Measurements from ENCODE around the gene NAXE.

The NAXE gene

DNA sequence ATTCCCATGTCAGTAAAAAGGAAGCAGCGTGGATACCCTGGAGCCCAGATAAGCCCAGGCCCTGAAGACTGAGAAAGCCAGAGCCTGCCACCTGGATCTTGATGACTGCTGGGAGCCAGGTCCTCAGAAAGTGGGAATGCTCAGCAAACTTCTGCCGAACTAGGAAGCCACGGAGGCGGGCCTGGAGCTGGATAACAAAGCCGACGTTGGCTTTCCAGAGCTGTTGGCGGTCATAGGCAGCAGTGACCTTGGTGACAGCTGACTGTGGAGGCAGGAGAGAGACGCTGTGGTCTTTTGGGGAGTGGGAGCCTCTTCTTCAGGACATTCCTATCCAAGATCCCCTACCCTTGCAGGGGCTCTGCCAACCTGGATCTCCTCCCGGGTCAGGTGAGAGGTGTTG lies 43.6 kb upstream of the NAXE start:
- H3K27ac ChIP-seq = no peak overlapping the region
- peaks cover 78% of the 10 kb centered on the region for H3K36me3 ChIP-seq
- TF ChIP-seq, protein P1, sequence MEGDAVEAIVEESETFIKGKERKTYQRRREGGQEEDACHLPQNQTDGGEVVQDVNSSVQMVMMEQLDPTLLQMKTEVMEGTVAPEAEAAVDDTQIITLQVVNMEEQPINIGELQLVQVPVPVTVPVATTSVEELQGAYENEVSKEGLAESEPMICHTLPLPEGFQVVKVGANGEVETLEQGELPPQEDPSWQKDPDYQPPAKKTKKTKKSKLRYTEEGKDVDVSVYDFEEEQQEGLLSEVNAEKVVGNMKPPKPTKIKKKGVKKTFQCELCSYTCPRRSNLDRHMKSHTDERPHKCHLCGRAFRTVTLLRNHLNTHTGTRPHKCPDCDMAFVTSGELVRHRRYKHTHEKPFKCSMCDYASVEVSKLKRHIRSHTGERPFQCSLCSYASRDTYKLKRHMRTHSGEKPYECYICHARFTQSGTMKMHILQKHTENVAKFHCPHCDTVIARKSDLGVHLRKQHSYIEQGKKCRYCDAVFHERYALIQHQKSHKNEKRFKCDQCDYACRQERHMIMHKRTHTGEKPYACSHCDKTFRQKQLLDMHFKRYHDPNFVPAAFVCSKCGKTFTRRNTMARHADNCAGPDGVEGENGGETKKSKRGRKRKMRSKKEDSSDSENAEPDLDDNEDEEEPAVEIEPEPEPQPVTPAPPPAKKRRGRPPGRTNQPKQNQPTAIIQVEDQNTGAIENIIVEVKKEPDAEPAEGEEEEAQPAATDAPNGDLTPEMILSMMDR (IDR thresholded peaks at IDR 0.05; ENCODE audit: low read depth, low read length) = no peak
- no peaks in the 10 kb centered on the region for H3K9me3 ChIP-seq (ENCODE audit: severe bottlenecking)
- no peak for DNase-seq
- no peaks in the 10 kb centered on the region for H3K27me3 ChIP-seq (ENCODE audit: insufficient read depth, low read depth, severe bottlenecking)
- no peak overlapping the region for H3K4me3 ChIP-seq (ENCODE audit: low read depth, low read length)

DNA sequence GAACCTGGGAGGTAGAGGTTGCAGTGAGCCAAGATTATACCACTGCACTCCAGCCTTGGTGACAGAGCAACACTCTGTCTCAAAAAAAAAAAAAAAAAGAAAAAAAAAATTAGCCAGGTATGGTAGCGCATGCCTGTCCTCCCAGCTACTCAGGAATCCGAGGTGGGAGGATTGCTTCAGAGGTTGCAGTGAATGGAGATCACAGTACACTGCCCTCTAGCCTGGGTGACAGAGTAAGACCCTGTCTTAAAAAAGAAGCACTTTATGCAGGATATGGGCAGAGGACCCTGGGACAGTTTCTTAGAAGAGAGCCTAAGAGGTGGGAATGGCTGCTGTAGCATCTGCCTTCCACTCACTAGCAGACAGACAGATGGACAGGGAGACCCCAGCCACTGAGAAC lies 42.2 kb upstream of the NAXE start:
- H3K27me3 ChIP-seq (ENCODE audit: insufficient read depth, low read depth, severe bottlenecking) = no peaks in the 10 kb centered on the region
- TF ChIP-seq, protein P1 (IDR thresholded peaks at IDR 0.05; ENCODE audit: low read depth, low read length) = peak; percentile 45; the same call in 1 of the 2 replicates
- no peak overlapping the region for H3K4me3 ChIP-seq (ENCODE audit: low read depth, low read length)
- DNase-seq = no peak
- H3K27ac ChIP-seq = no peak overlapping the region
- H3K9me3 ChIP-seq (ENCODE audit: severe bottlenecking) = no peaks in the 10 kb centered on the region
- peaks cover 74% of the 10 kb centered on the region for H3K36me3 ChIP-seq

DNA sequence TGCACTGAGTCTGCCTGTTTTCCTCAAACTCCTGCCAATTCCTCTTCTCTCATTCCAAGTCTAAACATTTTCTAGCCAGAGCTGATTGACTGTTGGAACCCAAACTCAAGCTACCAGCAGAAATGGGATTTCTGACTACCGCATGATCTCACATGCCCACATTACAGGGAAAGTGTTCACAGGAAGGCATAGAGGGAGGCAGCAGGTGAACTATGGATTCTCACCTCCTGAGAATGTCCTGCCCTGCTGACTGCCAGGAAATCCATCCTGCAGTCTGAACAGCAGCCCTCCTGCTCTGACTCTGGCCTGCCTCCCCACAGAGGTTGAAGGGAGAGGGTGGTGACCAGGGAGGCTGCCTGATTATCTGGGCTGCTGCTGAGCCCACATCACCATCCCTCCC lies 41.7 kb upstream of the NAXE start:
- peaks cover 77% of the 10 kb centered on the region for H3K36me3 ChIP-seq
- H3K4me3 ChIP-seq (ENCODE audit: low read depth, low read length) = no peak overlapping the region
- no peak overlapping the region for H3K27ac ChIP-seq
- H3K27me3 ChIP-seq (ENCODE audit: insufficient read depth, low read depth, severe bottlenecking) = no peaks in the 10 kb centered on the region
- no peak for DNase-seq
- H3K9me3 ChIP-seq (ENCODE audit: severe bottlenecking) = no peaks in the 10 kb centered on the region
- TF ChIP-seq, protein P1 (IDR thresholded peaks at IDR 0.05; ENCODE audit: low read depth, low read length) = no peak

DNA sequence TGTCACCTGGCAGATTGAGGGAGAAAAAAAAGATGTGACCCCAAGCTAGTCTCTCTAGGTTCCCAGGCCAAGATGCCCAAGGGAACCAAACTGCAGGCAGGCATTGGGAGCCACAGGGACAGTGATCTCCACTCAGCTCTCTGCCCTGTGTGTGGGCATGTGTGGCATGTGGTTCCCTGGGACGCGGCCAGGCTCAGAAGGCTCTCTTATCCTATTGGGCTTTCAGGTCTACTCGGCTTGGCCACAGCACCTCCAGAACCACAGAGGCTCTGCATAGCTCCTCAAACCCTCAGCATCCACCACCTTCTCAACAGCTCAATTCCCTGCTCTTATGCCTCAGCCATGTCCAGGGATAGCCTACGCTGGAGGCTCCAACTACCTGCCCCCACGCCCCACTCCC lies 41.2 kb upstream of the NAXE start:
- Histone ChIP-seq H3K36me3 (peaks cover 80% of the 10 kb centered on the region), H3K27ac (no peak overlapping the region), H3K9me3 (ENCODE audit: severe bottlenecking) (no peaks in the 10 kb centered on the region), H3K4me3 (ENCODE audit: low read depth, low read length) (no peak overlapping the region), H3K27me3 (ENCODE audit: insufficient read depth, low read depth, severe bottlenecking) (no peaks in the 10 kb centered on the region)
- DNase-seq = no peak
- TF ChIP-seq, protein P1 (IDR thresholded peaks at IDR 0.05; ENCODE audit: low read depth, low read length) = no peak

DNA sequence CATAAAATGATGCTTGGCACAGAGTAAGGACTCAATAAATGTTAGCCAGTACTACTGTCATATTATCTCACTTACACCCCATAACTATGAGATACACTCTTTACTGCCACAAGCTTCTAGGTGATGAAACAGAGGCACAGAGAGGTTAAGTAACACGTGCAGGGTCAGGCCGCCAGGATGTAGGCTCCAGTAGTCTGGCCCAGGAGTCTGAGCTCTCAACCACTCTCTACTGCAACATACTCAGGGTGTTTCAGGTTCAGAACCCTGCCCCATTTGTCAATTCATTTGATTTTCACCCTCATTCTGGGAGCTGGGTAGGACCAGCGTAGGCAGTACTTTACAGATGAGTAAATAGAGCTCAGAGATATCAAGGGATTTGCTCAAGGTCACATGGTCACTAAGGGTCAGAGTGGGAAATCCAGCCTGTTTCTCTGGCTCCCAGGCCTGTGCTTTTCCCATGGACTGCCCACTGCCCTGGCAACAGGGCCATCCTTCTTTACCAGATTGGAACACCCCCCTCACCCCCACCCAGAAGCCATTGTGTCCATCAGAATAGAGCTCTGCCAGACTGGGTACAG lies 40.4 kb upstream of the NAXE start:
- Histone ChIP-seq H3K27ac (no peak overlapping the region), H3K27me3 (ENCODE audit: insufficient read depth, low read depth, severe bottlenecking) (no peaks in the 10 kb centered on the region), H3K4me3 (ENCODE audit: low read depth, low read length) (no peak overlapping the region), H3K9me3 (ENCODE audit: severe bottlenecking) (no peaks in the 10 kb centered on the region), H3K36me3 (peaks cover 84% of the 10 kb centered on the region)
- DNase-seq = no peak
- TF ChIP-seq, protein P1 (IDR thresholded peaks at IDR 0.05; ENCODE audit: low read depth, low read length) = no peak

DNA sequence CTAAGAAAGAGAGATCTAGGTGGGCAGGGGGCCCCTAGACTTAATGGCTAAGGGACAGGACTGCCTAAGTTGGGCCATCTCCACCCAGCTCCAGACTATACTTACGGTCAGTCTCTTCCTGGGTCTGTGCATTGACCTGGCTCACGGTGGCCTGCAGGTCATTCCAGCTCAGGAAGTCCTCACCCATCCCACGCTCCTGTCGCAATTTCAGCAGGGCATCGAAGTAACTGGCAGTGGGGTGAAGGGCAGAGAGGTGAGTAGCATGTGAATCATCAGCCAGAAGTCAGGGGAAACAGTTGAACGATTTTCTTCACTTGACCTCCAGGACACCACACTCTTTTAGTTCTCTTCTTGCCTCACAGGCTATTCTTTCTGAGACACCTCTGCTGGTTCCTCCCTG lies 39.7 kb upstream of the NAXE start:
- Histone ChIP-seq H3K36me3 (peaks cover 82% of the 10 kb centered on the region), H3K4me3 (ENCODE audit: low read depth, low read length) (no peak overlapping the region), H3K9me3 (ENCODE audit: severe bottlenecking) (no peaks in the 10 kb centered on the region), H3K27ac (no peak overlapping the region), H3K27me3 (ENCODE audit: insufficient read depth, low read depth, severe bottlenecking) (no peaks in the 10 kb centered on the region)
- DNase-seq = no peak
- TF ChIP-seq, protein P1 (IDR thresholded peaks at IDR 0.05; ENCODE audit: low read depth, low read length) = no peak
